ENCODE data around the gene ENOSF1.

The ENOSF1 gene

GRCh38 chr18:670522-670921 is 41.9 kb downstream of the ENOSF1 start:
- DNase-seq, result no peak

GRCh38 chr18:669077-669476 is 43.4 kb downstream of the ENOSF1 start:
- no peak for DNase-seq

- DNase-seq, result no peak
Measured at GRCh38 chr18:668260-668659, 44.2 kb downstream of the ENOSF1 start.

GRCh38 chr18:666628-667027 is 45.8 kb downstream of the ENOSF1 start:
- no peak for DNase-seq

DNA sequence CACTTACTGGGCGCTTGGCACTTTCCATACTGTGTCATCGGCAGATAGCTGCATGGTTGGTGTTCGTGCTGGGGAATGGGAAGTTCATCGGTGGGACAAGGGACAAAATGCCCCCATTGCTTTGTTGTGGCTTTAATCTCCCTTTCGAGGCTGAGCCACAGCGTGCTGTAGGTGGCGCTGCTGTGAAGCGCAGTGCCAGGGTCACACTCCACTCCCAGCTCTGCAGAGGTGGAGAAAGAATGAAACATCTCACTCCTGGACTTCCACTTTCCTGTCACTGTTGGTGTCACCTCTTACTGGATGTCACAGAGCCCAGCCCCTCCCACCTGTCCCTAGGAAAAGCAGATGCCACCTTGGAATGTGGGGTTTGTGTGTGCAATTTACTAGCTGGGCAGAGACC is 46.3 kb downstream of the ENOSF1 start:
- no peak for DNase-seq

DNA sequence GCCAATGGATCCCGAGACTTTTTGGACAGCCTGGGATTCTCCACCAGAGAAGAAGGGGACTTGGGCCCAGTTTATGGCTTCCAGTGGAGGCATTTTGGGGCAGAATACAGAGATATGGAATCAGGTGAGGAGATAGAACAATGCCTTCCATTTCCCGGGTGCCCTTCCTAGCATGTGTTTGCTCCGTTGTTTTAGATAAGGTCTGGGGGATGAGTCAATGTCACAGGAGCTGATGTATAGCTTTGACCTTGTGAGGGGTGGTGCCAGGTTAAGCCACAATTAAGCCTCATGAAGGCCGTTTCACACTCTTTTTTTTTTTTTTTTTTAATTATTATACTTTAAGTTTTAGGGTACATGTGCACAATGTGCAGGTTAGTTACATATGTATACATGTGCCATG is 50.2 kb downstream of the ENOSF1 start:
- no peak for DNase-seq

DNA sequence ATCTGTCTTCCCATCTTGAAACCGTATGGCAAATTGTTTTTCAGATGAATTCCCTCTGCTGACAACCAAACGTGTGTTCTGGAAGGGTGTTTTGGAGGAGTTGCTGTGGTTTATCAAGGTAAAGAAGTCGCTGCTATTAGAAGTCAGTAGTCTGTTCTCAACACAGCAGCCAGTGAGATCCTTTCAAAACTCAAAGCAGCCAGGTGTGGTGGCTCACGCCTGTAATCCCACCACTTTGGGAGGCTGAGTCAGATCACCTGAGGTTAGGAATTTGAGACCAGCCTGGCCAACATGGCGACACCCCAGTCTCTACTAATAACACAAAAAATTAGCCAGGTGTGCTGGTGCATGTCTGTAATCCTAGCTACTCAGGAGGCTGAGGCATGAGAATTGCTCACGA is 52.8 kb downstream of the ENOSF1 start:
- DNase-seq, result no peak

DNA sequence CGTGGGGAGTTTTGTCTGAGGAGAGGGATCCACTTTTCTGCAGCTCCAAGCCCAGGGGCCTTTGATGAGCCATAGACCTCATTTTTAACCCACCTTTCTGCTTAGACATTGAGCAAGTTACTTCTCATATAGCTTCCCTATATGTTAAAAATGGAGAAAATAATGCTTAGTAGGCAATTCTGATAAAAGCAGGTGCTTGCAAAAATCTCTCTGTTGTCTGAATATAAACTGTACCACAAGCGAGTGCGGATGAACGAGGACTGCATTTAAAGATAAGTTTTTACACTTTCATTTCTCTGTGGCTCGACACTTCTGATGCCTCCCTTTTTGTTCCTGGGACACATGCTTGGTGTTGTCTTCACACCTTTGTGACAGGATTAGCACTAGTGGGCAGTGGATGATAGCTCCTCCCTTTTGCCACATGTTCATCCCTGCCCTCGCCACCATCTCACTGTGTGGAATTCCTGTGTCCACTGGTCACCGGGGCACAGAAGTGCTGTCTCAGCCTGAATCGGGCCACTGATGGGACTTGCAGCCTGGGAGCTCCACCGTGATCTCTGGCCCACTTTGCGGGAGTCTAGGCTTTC is 53.4 kb downstream of the ENOSF1 start:
- DNase-seq, result no peak

DNA sequence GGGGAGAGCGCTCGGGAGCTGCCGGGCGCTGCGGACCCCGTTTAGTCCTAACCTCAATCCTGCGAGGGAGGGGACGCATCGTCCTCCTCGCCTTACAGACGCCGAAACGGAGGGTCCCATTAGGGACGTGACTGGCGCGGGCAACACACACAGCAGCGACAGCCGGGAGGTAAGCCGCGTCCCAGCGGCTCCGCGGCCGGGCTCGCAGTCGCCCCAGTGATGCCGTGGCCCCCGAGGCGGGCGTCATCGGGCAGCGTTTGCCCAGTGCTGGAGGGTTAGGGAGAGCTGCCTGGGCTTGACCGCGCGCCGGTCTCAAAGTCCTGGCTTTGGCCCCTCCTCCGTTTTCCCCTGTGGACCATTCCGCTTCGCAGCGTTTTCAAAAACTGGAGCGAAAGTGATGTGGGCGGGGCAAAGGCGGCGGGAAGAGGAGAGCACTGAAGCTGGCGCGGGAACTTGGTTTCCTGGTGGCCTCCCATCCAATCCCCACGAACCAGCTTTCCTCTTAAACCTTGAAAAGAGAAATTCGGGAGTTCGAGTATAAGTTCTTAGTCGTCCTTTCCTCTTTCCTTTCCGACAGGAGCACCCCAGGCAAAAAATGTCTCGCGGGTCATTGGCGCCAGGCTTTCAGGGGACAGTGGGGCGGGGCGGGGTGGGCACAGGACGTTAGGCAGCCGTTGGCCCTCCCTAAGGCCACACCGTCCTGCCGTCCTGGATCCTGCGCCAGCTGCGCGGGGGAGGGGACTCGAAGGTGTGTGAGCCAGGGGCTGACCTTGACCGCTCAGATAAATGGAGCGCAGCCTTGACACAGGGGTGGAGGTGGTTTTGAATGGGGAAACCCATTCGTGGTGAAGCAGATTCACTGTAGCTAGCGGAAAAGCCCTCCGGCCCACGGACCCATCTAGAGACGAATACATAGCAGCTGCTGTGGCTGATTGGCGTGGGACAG is 54.2 kb downstream of the ENOSF1 start:
- peak; percentile 87 for DNase-seq

- DNase-seq, result peak; percentile 36
Measured at GRCh38 chr18:657311-658000, 55.0 kb downstream of the ENOSF1 start, which contains the start of gene TYMS. Gene TYMS, plus strand, starts transcription at chr18:657653. Its CDS starts 90 bp downstream, at chr18:657743.

DNA sequence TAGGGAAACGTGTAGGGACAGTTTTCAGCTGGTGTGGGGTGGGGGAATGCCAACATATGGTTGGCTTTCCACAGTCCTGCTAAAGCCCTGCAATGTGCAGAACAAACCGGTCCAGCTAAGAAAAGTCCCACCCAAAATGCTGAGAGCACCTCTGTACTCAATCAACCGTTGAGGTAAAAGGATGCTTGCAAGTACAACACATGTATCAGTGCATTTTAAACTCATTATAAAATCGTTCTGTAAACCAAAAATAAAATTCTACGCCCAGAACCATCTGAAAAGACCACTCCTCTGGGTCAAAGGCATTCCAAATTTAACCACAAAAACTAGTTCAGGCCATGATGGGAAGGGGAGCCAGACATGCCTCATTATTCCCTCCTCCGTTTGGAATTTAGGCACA is 57.0 kb downstream of the ENOSF1 start:
- DNase-seq, result no peak

- no peak for DNase-seq
Measured at GRCh38 chr18:654601-655000, 57.8 kb downstream of the ENOSF1 start.

DNA sequence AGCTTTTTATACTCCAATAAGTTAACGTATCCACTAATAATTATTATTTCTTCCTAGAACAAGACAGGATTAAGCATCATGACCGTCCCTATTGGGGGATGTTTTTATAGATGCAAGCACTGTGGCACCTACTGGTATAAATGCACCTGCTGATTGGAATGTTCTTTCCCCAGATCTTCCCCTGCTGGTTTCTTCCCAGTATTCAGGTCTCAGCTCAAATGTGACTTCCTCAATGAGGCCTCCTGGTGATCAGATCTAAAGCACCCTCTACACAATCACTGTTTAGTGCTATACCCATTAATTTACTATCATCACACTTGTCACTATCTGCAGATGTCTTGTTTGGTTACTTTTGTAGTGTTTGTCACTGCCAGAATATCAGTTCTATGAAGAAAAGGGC is 58.9 kb downstream of the ENOSF1 start:
- no peak for DNase-seq

- DNase-seq, result no peak
Measured at GRCh38 chr18:652131-652530, 60.3 kb downstream of the ENOSF1 start.

DNA sequence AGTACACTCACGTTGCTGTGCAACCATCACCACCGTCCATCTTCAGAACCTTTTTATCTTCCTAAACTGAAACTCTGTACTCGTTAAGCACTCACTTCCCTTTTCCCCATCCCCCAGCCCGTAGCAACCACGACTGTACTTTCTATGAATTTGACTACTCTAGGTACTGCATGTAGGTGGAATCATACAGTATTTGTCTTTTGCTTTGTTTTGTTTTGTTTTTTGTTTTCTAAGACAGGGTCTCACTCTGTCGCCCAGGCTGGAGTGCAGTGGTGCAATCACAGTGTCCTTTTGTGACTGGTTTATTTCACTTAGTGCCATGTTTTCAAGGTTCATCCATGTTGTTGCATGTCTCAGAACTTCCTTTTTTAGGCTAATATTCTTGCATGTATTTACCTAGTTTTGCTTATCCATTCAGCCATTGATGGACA is 62.0 kb downstream of the ENOSF1 start:
- DNase-seq, result no peak

GRCh38 chr18:649341-649740 is 63.1 kb downstream of the ENOSF1 start:
- DNase-seq, result no peak

GRCh38 chr18:647304-647703 is 65.1 kb downstream of the ENOSF1 start:
- no peak for DNase-seq

DNA sequence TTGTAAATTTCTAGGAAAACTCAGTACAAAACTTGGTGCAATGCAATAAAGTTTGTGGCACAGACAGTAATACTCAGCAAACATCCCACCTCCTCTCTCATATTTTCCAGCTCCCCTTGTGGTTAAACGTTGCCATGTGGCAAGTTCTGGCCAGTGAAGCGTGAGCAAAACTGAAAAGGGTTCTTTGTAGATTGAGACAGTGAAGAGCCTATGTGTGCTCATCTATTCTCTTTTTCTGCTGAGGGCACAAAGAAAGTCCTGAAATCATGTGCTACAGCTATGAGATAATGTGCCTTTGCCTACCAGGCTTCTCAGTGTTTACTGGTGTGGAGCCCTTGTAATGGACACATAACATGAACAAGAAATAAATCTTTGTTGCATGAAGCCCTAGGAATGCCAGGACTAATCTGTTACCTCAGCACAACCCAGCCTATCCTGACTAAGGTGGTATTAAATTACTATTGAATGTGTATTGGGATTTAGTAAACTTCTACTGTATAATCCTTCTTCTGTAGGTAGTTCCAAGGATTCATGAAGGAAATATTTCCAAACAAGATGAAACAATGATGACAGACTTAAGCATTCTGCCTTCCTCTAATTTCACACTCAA is 67.9 kb downstream of the ENOSF1 start:
- DNase-seq, result peak; percentile 26

DNA sequence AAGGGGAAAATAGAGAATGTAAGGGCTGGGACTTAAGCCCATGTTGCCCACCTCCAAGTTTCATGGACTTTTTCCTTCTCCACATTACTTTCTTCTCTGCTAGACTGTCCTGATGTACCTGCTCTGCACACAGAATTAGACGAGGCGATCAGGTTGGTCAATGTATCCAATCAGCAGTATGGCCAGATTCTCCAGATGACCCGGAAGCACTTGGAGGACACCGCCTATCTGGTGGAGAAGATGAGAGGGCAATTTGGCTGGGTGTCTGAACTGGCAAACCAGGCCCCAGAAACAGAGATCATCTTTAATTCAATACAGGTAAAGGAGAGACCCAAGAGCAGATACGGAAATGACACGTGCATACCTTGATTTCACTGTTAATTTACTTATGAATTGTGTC is 71.2 kb downstream of the ENOSF1 start:
- DNase-seq, result no peak

- DNase-seq, result no peak
Measured at GRCh38 chr18:635171-635570, 77.3 kb downstream of the ENOSF1 start.

GRCh38 chr18:634551-635045 is 77.8 kb downstream of the ENOSF1 start:
- no peak for DNase-seq

DNA sequence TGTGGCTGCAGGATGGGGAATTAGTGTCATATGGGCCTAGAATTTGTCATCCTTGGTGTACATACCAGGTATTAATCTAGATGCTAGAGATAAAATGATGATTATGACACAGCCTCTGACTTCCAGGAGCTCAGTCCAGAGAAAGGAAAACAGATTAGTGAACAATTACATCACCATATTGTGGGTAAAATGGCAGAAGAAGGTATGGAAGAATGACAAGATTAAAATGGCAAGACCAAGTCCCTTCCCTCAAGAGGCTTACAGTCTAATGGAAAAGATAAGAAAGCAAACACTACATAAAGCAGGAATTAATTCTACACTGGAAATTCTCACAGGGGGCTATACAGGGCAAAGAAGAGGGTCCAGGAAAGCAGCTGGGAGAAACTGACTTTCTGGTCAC is 80.9 kb downstream of the ENOSF1 start:
- no peak for DNase-seq
